ENCODE measurements around the gene RPL37.
A peak's percentile ranks its signal among the peaks of the same experiment; 100 is the strongest.
"Not testable (repeated sequence)": the region's sequence is repeated elsewhere in the genome, so short reads cannot be mapped to it uniquely, and the experiment has no call there.

Gene RPL37

DNA sequence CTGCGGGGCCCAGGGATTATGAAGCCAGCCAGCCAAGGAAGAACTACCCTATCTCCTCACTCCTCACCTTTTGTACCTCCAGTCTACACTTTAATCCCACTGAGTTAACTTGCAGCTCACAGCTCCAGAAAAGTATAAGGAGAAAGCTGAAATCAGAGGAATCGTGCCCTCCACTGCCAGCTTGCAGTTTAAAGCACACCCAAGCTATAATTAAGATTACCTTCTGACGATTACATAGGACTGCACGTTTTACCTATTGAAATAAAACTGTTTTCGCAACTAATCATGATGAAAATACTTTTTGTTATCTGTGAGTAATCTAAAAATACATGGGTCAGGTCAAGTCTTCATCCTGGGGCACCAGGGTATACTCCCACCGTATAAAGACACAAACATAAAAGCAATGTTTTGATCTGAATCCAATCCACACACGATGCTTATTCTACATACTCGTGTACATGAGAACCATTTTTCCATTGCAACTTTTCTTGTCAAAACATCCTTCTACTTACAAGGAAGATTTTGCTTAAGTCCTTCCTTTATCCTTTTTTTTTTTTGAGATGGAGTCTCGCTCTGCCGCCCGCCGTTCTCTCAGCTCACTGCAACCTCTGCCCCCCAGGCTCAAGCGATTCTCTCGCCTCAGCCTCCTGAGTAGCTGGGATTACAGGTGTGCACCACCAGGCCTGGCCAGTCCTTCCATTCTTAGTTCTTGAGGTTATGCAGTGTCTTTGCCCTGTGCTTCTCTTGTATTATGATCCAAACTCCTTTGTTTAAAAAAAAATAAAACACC, 7.6 kb downstream of the RPL37 start:
- H3K9me3 Mint-ChIP-seq = no peaks in the 10 kb centered on the region
- H3K27me3 Mint-ChIP-seq = no peaks in the 10 kb centered on the region
- H3K36me3 Mint-ChIP-seq (ENCODE audit: low read depth) = peaks cover 60% of the 10 kb centered on the region
- no peak overlapping the region for H3K4me3 Mint-ChIP-seq
- DNase-seq (no peak), ATAC-seq (no peak)
- peaks cover 46% of the 10 kb centered on the region for H3K4me1 Mint-ChIP-seq
- H3K27ac Mint-ChIP-seq = peak overlapping the region; percentile 55

DNA sequence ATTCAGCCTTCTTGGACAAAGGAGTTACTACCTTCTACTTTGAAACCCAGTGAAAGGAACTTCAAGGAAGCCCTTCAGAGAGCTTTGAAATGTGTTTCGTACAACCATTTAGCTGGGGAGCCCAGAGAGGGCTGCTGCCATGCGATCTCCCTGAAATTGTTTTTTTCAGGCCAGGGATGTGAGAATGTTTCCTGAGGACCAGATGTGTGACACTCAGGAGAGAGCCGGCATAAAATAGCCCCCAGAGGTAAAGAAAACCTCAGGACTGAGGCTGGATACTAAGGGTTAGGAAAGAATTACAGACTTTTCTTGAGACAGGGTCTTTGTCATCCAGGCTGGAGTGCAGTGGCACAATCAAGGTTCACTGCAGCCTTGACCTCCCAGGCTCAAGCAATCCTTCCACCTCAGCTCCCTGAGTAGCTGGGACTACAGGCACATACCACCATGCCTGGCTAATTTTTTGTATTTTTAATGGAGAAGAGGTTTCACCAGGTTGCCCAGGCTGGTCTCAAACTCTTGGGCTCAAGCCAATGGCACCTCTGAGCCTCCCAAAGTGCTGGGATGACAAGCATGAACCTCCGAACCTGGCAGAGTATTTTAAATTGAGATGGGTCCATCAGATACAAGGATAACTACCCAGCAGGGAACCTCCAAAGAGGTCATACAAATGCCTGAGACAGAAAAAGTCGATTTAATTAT, 8.4 kb downstream of the RPL37 start:
- Mint-ChIP-seq H3K27ac (peak overlapping the region; percentile 55), H3K36me3 (ENCODE audit: low read depth) (peaks cover 53% of the 10 kb centered on the region), H3K9me3 (no peaks in the 10 kb centered on the region)

DNA sequence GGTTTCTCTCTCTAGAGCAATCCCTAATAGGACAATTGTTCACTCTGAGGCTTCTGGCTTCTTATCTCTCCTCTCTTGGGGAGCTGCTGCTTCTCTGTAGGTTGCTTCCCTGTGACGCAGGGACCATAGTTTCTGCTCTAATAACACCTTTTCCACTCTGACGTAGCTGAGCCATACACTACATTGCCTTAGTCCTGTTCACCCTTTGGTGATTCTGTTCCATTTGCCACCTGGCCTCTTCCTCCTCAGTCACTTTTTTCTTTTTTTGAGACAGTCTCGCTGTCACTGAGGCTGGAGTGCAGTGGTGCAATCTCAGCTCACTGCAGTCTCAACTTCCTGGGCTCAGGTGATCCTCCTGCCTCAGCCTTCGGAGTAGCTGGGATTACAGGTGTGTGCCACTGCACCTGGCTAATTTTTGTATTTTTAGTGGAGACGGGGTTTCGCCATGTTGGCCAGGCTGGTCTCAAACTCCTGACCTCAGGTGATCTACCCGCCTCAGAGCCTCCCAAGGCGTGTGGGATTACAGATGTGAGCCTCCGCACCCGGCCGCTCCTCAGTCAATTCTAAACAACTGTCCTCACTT, 9.5 kb downstream of the RPL37 start:
- not testable (repeated sequence) for ATAC-seq, DNase-seq, H3K9me3 Mint-ChIP-seq, H3K27me3 Mint-ChIP-seq, H3K4me3 Mint-ChIP-seq
- Mint-ChIP-seq H3K36me3 (ENCODE audit: low read depth) (peaks cover 42% of the 10 kb centered on the region), H3K4me1 (peaks cover 28% of the 10 kb centered on the region), H3K27ac (peak overlapping the region; percentile 43)

More for the DNA sequence above, 8.4 kb downstream of the RPL37 start:
- Mint-ChIP-seq H3K4me1 (peaks cover 38% of the 10 kb centered on the region), H3K27me3 (no peaks in the 10 kb centered on the region), H3K4me3 (no peak overlapping the region)
- no peak for DNase-seq
- ATAC-seq = no peak

DNA sequence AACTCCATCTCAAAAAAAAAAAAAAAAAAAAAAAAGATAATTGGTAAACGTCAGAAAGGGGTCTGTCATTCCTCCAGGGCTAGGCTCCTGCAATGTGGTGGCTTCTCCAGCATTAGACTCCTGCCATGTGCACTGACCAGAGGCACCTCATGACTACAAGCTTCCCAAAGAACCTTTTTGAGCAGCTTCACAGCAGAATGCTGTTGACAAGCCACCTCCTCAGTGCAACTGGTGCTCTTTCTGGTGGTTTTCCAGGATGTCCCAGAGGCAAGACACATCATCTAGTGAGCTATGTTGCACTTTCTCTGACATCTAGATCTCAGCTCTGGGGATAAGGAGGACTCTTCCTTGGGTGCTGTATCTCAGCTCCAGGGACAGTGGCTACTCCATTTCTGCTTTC, 11.6 kb downstream of the RPL37 start:
- Mint-ChIP-seq H3K27me3 (no peaks in the 10 kb centered on the region), H3K9me3 (no peaks in the 10 kb centered on the region), H3K36me3 (ENCODE audit: low read depth) (peaks cover 21% of the 10 kb centered on the region), H3K4me1 (peaks cover 9% of the 10 kb centered on the region), H3K4me3 (no peak overlapping the region), H3K27ac (no peak overlapping the region)
- ATAC-seq (no peak), DNase-seq (no peak)

DNA sequence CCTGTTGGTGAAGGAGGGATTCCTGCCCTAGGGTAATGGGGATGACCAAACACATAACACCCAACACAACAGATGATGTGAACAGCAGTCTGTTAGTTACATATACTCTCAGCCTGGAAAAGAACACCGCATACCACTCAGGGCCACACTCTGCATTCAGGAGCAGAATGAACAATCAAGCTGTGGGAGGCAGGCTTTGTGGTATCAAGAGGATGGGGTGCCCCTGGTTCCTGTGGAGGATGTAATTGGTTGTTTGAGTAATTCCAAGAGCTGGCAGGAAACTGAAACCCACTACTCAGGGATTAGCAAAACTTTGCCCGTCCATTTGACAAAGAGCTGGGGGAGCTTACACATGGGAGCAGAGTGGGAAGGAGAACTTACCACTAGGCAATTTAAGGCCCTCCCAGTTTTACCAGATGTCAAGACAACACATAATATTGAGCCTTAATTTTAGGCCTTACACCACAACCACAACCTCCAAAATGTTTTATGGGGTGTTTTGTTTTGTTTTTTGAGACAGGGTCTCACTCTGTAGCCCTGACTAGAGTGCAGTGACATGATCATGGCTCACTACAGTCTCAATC, 21.2 kb downstream of the RPL37 start:
- no peaks in the 10 kb centered on the region for H3K36me3 Mint-ChIP-seq (ENCODE audit: low read depth)
- H3K4me1 Mint-ChIP-seq = peaks cover 10% of the 10 kb centered on the region
- no peaks in the 10 kb centered on the region for H3K9me3 Mint-ChIP-seq
- H3K4me3 Mint-ChIP-seq = peak overlapping the region; percentile 24
- ATAC-seq = peak; percentile 97
- no peaks in the 10 kb centered on the region for H3K27me3 Mint-ChIP-seq
- peak; percentile 31 for DNase-seq
- peak overlapping the region; percentile 29 for H3K27ac Mint-ChIP-seq

DNA sequence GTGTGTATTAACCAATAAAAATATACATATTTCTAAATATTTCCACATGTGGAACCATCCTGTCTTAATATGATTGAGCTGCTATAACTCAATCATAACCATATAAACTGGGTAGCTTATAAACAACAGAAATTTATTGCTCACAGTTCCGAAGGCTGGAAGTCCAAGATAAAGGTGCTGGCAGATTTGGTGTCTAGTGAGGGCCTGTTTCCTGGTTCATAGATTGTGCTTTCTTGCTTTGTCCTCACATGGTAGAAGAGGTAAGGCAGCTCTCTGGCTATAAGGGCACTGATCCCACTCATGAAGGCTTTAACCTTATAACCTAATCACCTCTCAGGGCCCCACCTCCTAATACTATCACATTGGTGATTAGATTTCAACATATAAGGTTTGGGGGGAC, 22.9 kb downstream of the RPL37 start:
- H3K4me1 Mint-ChIP-seq = peaks cover 14% of the 10 kb centered on the region
- no peak overlapping the region for H3K27ac Mint-ChIP-seq
- H3K4me3 Mint-ChIP-seq = no peak overlapping the region
- H3K9me3 Mint-ChIP-seq = no peaks in the 10 kb centered on the region
- DNase-seq = no peak
- H3K27me3 Mint-ChIP-seq = no peaks in the 10 kb centered on the region
- ATAC-seq = no peak
- H3K36me3 Mint-ChIP-seq (ENCODE audit: low read depth) = no peaks in the 10 kb centered on the region

DNA sequence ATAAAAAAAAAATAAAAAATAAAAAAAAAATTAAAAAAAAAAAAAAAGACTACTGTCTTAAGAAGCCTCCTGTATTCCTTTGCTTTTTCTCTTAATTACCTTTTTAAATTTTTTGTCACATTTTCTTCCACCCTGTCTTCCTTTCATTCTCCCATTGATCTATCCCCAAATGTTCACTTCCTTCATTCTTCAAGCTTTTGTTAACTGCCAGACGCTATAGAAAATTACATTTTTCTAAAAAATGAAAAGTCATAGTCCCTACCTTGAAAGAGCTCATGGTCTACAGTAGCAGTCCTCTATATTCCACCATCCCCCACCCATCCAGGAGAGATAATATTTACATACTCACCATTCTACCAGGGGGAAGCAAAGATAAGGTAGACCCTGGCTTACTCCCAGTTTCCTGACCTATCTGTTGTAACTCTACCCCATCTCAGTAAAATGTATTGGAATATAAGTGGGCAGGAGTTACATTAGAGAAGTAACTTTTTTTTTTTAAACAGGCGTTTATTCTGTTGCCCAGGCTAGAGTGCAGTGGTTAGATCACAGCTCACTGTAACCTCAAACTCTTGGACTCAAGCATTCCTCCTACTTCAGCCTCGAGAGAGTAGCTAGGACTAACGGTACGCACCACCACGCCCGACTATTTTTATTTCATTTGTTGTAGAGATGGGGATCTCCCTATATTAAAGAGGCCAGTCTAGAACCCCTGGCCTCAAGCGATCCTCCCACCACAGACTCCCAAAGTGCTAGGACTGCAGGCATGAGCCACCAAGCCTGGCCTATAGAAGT, 33.1 kb downstream of the RPL37 start:
- Mint-ChIP-seq H3K4me3 (no peak overlapping the region), H3K4me1 (peaks cover 14% of the 10 kb centered on the region), H3K27me3 (peaks cover 3% of the 10 kb centered on the region)

DNA sequence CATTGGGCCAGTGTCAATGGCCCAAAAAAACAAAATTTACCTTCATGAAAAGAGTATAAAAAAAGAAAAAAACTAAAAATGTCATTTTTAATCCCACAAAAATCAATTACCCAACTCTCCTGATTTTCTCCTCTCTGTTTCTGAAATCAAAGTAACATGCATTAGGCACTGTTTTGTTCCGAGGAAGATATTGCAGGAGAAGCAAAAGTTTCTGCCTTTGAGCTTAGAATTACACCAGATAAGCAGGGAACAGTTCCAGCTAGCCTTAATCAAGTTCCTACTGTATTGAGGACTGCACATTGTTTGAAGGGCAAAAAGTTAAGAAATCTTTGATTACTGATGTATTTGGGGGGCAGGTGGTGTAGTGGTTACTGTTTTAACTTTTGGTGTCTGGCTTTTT, 35.8 kb downstream of the RPL37 start:
- peaks cover 9% of the 10 kb centered on the region for H3K36me3 Mint-ChIP-seq (ENCODE audit: low read depth)
- no peak for ATAC-seq
- DNase-seq = no peak
- H3K4me1 Mint-ChIP-seq = peaks cover 38% of the 10 kb centered on the region
- peak overlapping the region; percentile 52 for H3K27ac Mint-ChIP-seq
- peak overlapping the region; percentile 90 for H3K4me3 Mint-ChIP-seq
- H3K9me3 Mint-ChIP-seq = no peaks in the 10 kb centered on the region
- H3K27me3 Mint-ChIP-seq = peaks cover 3% of the 10 kb centered on the region

More for the DNA sequence above, 33.1 kb downstream of the RPL37 start:
- H3K27ac Mint-ChIP-seq = no peak overlapping the region
- ATAC-seq = no peak
- no peaks in the 10 kb centered on the region for H3K9me3 Mint-ChIP-seq
- no peaks in the 10 kb centered on the region for H3K36me3 Mint-ChIP-seq (ENCODE audit: low read depth)
- DNase-seq = no peak

DNA sequence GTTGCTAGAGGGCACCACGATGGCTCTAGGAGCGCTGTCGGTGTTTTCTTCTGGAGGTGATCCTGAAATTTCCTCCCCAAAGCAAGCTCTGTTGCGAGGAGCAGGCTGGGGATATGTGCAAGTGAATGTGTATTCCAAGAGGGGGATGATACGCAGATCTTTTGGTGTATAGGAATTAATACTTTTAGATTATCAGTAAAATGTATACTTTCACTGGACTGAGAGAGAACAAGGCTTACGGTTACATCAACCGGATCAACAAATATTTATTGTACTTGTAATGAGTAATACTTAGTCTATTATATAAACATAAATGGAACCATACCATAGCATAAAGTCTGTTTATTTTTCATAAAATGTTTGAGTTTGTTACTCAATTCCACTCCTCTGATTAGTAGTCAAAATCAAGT, 36.2 kb downstream of the RPL37 start:
- Mint-ChIP-seq H3K4me1 (peaks cover 43% of the 10 kb centered on the region), H3K27me3 (peaks cover 3% of the 10 kb centered on the region), H3K36me3 (ENCODE audit: low read depth) (peaks cover 13% of the 10 kb centered on the region), H3K27ac (peak overlapping the region; percentile 93), H3K4me3 (peak overlapping the region; percentile 90), H3K9me3 (no peaks in the 10 kb centered on the region)
- ATAC-seq (no peak), DNase-seq (no peak)

DNA sequence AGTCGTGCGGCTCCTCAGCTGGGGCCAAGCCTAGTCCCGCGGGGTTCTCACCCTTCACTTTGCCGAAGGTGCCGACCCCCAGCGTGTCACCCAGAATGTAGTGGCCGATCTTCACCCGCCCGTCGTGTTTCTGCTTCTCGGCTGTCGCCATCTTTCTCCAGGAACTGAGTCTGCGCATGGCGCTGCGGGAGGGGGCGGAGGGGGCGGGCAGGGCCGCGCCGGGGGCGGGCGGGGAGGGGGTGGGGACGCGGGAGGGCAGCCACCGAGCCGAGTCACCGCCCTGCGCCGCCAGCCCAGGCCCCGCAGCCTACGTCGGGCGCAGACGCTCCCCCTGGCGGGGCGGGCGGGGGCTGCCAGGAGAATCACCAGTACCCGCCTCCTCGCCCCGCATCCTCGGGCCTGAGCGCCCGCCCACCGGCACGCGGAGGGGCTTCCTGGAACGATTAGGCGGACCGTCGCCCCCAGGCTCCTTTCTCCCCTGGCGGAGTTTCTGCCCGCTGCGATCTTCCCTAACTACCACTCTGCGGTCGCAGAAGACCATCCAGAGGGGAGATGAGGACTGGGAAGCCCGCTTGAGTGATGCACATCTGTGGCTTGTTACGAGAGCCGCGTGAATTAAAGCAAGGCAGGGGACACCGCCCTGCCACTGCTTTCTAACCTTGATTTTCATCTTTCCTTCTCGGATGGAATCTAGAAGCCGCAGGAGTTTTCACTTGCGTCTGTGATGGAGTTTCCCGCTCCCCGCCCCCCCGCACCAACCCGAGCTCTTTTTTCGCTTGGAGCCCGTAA, 36.8 kb downstream of the RPL37 start, which contains the start of gene PRKAA1:
PRKAA1 (minus strand) TSS at position 363 of the 789 bp plus-strand sequence; CDS start at position 178, 185 bp downstream.
- Mint-ChIP-seq H3K27me3 (peaks cover 3% of the 10 kb centered on the region), H3K9me3 (no peaks in the 10 kb centered on the region), H3K4me3 (peak within 1 kb of the TSS; percentile 90), H3K36me3 (ENCODE audit: low read depth) (peaks cover 14% of the 10 kb centered on the region), H3K4me1 (peaks cover 48% of the 10 kb centered on the region), H3K27ac (peak within 1 kb of the TSS; percentile 93)
- ATAC-seq (peak; percentile 92), DNase-seq (peak; percentile 88)

DNA sequence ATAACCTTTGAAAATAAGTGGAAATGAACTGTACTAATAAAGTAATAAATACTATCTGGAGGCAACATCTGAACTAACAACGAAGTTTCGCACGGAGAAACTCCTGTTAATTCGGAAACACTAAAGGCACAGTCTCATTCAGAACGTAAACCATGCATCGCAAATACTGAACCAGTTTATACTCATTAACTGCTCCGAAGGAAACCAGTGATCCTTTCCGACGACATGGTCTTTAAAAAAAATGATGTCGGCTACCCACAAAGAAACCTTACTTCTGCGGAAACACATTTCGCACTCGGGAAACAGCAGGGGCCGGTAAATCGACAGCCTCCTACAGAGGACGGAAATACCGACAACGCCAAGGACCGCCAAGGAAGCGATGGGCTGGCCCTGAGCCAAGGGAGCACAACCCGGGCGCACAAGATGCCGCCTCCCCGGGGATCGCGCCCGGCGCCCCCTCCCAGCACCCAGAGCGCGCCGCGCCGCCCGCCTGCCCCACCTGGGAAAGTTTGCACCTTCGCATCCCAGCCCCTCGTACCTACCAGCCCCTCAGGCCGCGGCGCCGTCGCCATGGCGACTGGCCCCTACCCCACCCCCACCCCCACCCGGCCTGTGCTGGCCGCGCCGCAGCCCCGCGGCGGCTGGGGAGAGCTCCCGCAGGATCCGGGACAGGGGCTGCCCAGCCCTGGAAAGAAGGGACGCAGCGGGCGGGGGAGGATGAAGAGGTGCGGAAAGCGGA, 37.6 kb downstream of the RPL37 start:
- peak overlapping the region; percentile 85 for H3K27ac Mint-ChIP-seq
- H3K36me3 Mint-ChIP-seq (ENCODE audit: low read depth) = peaks cover 17% of the 10 kb centered on the region
- DNase-seq (peak; percentile 80), ATAC-seq (peak; percentile 39)
- peaks cover 3% of the 10 kb centered on the region for H3K27me3 Mint-ChIP-seq
- H3K4me3 Mint-ChIP-seq = peak overlapping the region; percentile 90
- no peaks in the 10 kb centered on the region for H3K9me3 Mint-ChIP-seq
- H3K4me1 Mint-ChIP-seq = peaks cover 50% of the 10 kb centered on the region

DNA sequence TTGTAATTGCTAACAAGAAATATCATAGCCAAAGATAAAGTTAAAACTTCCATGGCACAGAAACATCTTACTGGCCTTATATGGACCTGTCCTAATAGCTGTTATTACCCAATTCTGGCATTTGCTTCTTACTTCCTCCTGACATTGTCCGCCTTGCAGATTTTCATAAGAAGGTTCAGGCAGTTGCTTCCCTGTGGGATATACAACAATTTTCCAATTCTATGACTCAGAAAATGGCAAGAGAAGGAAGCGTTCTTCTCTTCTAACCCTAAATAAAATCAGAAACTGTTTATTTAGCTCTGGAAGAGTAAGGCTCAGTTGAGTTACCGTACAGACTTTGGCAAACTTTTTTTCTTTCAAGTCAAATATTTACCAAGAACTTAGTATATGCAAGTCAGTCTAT, 38.5 kb downstream of the RPL37 start:
- H3K27me3 Mint-ChIP-seq = peaks cover 3% of the 10 kb centered on the region
- DNase-seq = no peak
- H3K36me3 Mint-ChIP-seq (ENCODE audit: low read depth) = peaks cover 17% of the 10 kb centered on the region
- peak overlapping the region; percentile 90 for H3K4me3 Mint-ChIP-seq
- H3K4me1 Mint-ChIP-seq = peaks cover 54% of the 10 kb centered on the region
- ATAC-seq = no peak
- peak overlapping the region; percentile 52 for H3K27ac Mint-ChIP-seq
- H3K9me3 Mint-ChIP-seq = no peaks in the 10 kb centered on the region

DNA sequence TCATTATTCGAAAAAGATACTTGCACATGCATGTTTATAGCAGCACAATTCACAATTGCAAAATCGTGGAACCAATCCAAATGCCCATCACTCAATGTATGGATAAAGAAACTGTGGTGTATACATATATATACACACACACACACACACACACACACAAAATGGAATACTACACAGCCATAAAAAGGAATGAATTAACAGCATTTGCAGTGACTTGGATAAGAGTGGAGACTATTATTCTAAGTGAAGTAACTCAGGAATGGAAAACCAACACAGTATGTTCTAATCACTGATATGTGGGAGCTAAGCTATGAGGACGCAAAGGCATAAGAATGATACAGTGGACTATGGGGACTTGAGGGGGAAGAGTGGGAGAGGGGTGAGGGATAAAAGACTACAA, 40.1 kb downstream of the RPL37 start:
- not testable (repeated sequence) for ATAC-seq, H3K27ac Mint-ChIP-seq, H3K27me3 Mint-ChIP-seq, DNase-seq, H3K9me3 Mint-ChIP-seq, H3K4me3 Mint-ChIP-seq
- Mint-ChIP-seq H3K4me1 (peaks cover 68% of the 10 kb centered on the region), H3K36me3 (ENCODE audit: low read depth) (peaks cover 19% of the 10 kb centered on the region)

All from activated naive CD8-positive, alpha-beta T cell treated with anti-CD3 and anti-CD28 coated beads, Interleukin-2, amount 50 U/mL, for 24 hours (primary cell).